DND-41 (cell line): ENCODE results near the gene CATSPERD.

Experiments
- ATAC-seq: fragments of 200-7000 bp; cut with Tn5 transposase; 3 replicates; pipeline ENCODE4 v1.9.1; 2021; ENCODE audit warnings: low read depth; ENCODE audit not compliant: insufficient read depth
- DNase-seq: peaks from one replicate; pipeline ENCODE4 v3.0.0-alpha.2; 2020
- H2AFZ ChIP-seq: 2 replicates; pipeline ENCODE4 v1.6.0; 2012; ENCODE audit warnings: low read depth, low read length
- H3K27ac ChIP-seq: 2 replicates; pipeline ENCODE4 v1.5.1; 2012; ENCODE audit warnings: low read length, inconsistent platforms
- H3K27me3 ChIP-seq: fragments of 200-600 bp; sonication (generic); 2 replicates; pipeline ENCODE4 v1.6.0; 2012; ENCODE audit warnings: low read length, mild to moderate bottlenecking, inconsistent platforms; ENCODE audit not compliant: insufficient read depth, poor library complexity
- H3K36me3 ChIP-seq: 2 replicates; pipeline ENCODE4 v1.5.1; 2012; ENCODE audit warnings: low read length, inconsistent platforms; ENCODE audit not compliant: insufficient read depth
- H3K4me1 ChIP-seq: 2 replicates; pipeline ENCODE4 v1.5.1; 2012; ENCODE audit warnings: mild to moderate bottlenecking, low read length; ENCODE audit not compliant: insufficient read depth
- H3K4me2 ChIP-seq: 2 replicates; pipeline ENCODE4 v1.6.0; 2012; ENCODE audit warnings: mild to moderate bottlenecking, moderate library complexity, low read length, inconsistent platforms; ENCODE audit not compliant: insufficient read depth
- H3K4me3 ChIP-seq, 2 experiments: fragments of 200-600 bp in 1 of 2; shearing (Covaris generic) in 1 of 2; 2 replicates each; pipeline ENCODE4 v1.5.1; 2012 to 2016; ENCODE audit warnings: inconsistent platforms in 2 of 2, low read length in 2 of 2, mild to moderate bottlenecking in 2 of 2, low read depth in 1 of 2, moderate library complexity in 1 of 2
- H3K79me2 ChIP-seq: 2 replicates; pipeline ENCODE4 v1.6.0; 2012; ENCODE audit warnings: low read length, inconsistent platforms; ENCODE audit not compliant: insufficient read depth
- H3K9ac ChIP-seq: 2 replicates; pipeline ENCODE4 v1.6.0; 2012; ENCODE audit warnings: low read depth, mild to moderate bottlenecking, inconsistent platforms, low read length, moderate library complexity
- H3K9me3 ChIP-seq: 2 replicates; pipeline ENCODE4 v1.5.1; 2012; ENCODE audit warnings: low read length, moderate library complexity, mild to moderate bottlenecking, inconsistent platforms; ENCODE audit not compliant: insufficient read depth, severe bottlenecking
- H4K20me1 ChIP-seq: 2 replicates; pipeline ENCODE4 v1.6.0; 2012; ENCODE audit warnings: low read length; ENCODE audit not compliant: insufficient read depth
- EZH2 ChIP-seq: IDR thresholded peaks from 3 replicates; pipeline ENCODE4 v1.6.1; 2012; ENCODE audit warnings: borderline replicate concordance, low read depth, mild to moderate bottlenecking, moderate library complexity, low read length, inconsistent platforms; ENCODE audit not compliant: severe bottlenecking
- TF ChIP-seq, protein P1 (sequence below): IDR thresholded peaks from 2 replicates; pipeline ENCODE4 v1.5.1; 2012; ENCODE audit warnings: borderline replicate concordance, low read length, moderate library complexity, mild to moderate bottlenecking; ENCODE audit not compliant: poor library complexity, severe bottlenecking; ENCODE audit errors: extremely low read depth

CATSPERD gene

DNA sequence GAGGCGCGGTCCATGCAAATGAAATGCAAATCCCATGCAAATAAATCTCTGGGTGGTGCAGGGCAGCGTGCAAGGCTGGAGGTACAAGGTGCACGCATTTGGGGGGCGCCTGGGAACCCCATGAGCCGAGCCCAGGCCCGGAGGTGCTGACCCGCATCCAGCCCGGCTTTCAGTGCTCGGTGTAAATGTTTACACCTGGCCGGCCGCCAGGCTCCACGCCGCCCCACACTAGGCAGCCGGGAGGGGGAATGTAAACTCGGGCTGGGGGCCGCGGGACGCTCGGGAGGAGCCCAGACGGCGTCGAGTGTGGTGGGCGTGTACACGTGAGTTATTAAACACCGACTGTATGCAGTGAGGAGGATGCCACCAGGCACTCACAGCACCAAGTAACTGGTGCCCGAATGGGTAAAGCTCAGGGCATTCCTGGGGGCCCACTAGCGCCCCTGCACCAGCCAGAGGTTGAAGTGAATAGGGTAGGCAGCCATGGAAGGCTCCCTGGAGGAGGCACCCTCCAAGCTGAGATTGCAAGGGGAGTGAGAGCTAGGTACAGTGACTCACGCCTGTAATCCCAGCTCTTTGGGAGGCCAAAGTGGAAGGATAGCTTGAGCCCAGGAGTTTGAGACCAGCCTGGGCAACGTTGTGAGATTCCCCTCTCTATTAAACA lies 101.9 kb downstream of the CATSPERD start:
- Histone ChIP-seq H3K36me3 (no peaks in the 10 kb centered on the region), H3K79me2 (no peaks in the 10 kb centered on the region), H3K9me3 (no peaks in the 10 kb centered on the region), H2AFZ (no peak overlapping the region), H3K27me3 (peaks cover 3% of the 10 kb centered on the region), H3K4me2 (no peak overlapping the region), H3K9ac (no peak overlapping the region), H4K20me1 (peaks cover 3% of the 10 kb centered on the region; the same call in 1 of the 2 replicates), H3K4me1 (peaks cover 9% of the 10 kb centered on the region), H3K27ac (no peak overlapping the region), H3K4me3 (no peak overlapping the region)
- TF ChIP-seq, protein P1, sequence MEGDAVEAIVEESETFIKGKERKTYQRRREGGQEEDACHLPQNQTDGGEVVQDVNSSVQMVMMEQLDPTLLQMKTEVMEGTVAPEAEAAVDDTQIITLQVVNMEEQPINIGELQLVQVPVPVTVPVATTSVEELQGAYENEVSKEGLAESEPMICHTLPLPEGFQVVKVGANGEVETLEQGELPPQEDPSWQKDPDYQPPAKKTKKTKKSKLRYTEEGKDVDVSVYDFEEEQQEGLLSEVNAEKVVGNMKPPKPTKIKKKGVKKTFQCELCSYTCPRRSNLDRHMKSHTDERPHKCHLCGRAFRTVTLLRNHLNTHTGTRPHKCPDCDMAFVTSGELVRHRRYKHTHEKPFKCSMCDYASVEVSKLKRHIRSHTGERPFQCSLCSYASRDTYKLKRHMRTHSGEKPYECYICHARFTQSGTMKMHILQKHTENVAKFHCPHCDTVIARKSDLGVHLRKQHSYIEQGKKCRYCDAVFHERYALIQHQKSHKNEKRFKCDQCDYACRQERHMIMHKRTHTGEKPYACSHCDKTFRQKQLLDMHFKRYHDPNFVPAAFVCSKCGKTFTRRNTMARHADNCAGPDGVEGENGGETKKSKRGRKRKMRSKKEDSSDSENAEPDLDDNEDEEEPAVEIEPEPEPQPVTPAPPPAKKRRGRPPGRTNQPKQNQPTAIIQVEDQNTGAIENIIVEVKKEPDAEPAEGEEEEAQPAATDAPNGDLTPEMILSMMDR, result no peak
- no peak for TF ChIP-seq EZH2
- ATAC-seq, result no peak
- DNase-seq, result no peak

DNA sequence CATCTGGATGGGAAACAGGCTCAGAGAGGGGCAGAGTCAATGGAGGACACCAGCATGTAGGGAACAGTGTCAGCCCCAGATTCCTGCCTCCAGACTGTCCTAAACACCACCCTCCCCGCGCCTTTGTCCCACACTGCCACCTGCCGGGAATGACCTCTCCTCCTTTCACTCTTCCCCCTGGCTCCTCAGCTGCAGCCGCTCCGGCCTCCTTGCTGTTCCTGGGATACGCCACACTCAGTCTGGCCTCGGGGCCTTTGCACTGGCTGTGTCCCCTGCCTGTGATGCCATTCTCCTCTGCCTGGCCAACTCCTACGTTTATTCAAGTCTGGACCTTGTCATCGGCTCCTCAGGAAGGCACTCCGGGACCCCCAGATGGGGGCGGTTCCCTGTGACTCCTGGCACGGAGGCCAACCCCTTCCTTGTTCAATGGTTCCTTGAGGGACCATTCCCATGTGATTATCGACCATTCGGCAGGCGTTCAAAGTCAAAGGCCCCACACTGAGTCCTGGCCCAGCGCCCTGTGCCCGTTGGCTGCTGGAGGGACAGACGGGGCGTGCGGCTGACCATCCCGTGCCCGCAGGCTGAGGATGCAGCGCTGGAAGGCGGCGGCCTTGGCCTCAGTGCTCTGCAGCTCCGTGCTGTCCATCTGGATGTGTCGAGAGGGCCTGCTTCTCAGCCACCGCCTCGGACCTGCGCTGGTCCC lies 103.3 kb downstream of the CATSPERD start:
- Histone ChIP-seq H3K36me3 (no peaks in the 10 kb centered on the region), H4K20me1 (peaks cover 3% of the 10 kb centered on the region), H3K9ac (no peak overlapping the region), H3K27me3 (peaks cover 7% of the 10 kb centered on the region), H2AFZ (no peak overlapping the region), H3K79me2 (no peaks in the 10 kb centered on the region), H3K9me3 (no peaks in the 10 kb centered on the region), H3K27ac (no peak overlapping the region), H3K4me3 (no peak overlapping the region), H3K4me2 (no peak overlapping the region), H3K4me1 (peaks cover 9% of the 10 kb centered on the region)
- ATAC-seq (no peak), DNase-seq (no peak)
- TF ChIP-seq, protein P1, result no peak
- no peak for TF ChIP-seq EZH2

DNA sequence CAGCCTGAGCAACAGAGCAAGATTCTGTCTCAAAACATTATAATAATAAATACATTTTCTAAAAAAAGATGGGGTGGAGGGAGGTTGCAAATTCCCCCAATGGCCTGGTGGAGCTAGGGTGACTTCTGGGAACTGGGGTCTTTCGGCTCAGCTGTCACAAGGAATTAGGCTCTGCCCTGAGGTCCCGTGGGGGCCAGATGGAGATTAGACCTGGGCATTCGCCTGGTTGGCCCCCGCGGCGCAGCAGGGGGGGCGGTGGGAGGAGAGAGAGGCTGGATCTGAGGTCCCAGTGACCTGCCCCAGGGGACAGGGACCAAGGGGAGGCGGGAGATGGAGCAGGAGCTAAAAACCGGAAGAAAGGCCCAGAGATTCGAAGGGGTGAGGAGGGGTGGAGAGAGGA lies 104.3 kb downstream of the CATSPERD start:
- no peak overlapping the region for H2AFZ ChIP-seq
- no peaks in the 10 kb centered on the region for H3K9me3 ChIP-seq
- no peak for DNase-seq

More for the DNA sequence above, 104.3 kb downstream of the CATSPERD start:
- Histone ChIP-seq H3K4me1 (peaks cover 9% of the 10 kb centered on the region), H4K20me1 (peaks cover 3% of the 10 kb centered on the region), H3K4me3 (no peak overlapping the region), H3K79me2 (no peaks in the 10 kb centered on the region), H3K36me3 (no peaks in the 10 kb centered on the region), H3K27ac (no peak overlapping the region), H3K9ac (no peak overlapping the region), H3K27me3 (peaks cover 13% of the 10 kb centered on the region), H3K4me2 (no peak overlapping the region)
- TF ChIP-seq EZH2, result no peak
- TF ChIP-seq, protein P1, result no peak
- ATAC-seq, result no peak
